SK-N-MC (cell line): Measurements from ENCODE around the gene CREB5.

ENCODE experiments used
- EZH2 ChIP-seq: fragments of 200-600 bp; sonication (generic); IDR thresholded peaks from one replicate; pipeline ENCODE4 v1.6.1; 2017; ENCODE audit warnings: antibody characterized with exemption
- POLR2AphosphoS5 ChIP-seq: IDR thresholded peaks from 2 replicates; pipeline ENCODE4 v1.6.1; 2012; ENCODE audit warnings: mild to moderate bottlenecking, low read depth, low read length, borderline replicate concordance

DNA sequence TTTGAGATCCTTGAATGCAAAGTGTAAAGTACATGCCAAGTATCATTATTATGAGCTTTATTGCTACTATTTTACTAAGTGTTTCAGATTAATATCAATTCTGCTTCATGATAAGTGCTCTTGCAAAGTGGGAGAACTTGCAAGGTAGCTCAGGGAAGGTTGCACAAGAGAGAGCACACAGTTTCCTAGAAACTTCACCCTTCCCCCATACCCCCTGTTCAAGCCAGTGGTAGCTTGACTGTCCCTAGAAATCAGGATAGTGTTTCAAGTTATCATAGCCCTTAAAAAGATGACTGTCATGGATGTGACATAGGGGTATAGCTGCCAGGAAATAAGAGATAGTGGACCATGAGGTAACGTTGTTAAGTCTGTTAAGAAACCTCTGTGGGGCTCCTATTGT, 294.3 kb downstream of the CREB5 start:
- TF ChIP-seq EZH2 (no peak), POLR2AphosphoS5 (no peak)
